Measurements from ENCODE around the gene EXD3. TPM values are rescaled to one million over a fixed set of nuclear protein-coding genes. Genes with fewer than 3 reads are reported as not detected.

The EXD3 gene
- total RNA-seq, 1 donor: 28.3 TPM

- DNase-seq (ENCODE audit: low read depth in 2 of 3, low spot score in 2 of 3): no peak
Observed at GRCh38 chr9:137311986-137312851, 110.7 kb downstream of the EXD3 start.

DNA sequence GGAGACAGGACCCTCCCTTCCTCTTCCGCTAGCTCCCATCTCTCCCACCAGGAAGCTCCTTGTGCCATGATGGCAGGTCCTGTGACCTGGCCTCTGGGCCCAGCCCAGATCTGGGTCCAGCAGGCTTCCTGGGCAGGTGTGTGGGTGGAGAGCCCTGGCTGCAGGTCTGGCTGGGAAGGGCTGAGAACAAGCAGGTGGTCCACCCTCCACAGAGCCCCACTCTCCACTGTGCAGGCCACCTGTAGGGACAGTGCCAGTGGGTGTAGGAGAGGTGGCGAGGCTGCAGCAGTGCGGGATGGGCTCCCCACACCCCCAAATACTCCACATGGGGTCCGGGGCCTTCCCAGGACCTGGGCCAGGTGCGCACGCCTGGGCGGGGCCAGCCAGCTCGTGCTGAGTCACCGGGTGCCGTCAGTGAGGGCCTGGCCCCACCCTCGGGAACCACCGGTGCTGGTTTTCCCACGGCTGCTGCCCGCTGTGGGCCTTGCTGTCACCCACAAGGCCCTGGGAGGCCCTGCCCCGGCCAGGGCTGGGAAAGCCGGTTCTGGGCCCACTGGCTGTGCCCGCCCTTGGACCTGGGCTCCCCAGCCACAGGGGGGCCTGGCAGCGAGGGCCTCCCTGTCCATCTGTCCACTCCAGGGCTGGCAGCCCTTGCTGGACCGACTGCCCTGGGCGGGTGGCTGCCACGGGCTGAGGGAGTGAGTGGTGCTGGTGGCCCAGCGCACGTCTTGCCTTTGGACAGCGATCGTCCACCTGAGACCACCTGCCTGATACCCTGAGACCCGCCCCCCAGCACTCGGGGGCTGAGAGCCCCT, 111.6 kb downstream of the EXD3 start:
- DNase-seq (ENCODE audit: low read depth in 2 of 3, low spot score in 2 of 3): no peak

DNA sequence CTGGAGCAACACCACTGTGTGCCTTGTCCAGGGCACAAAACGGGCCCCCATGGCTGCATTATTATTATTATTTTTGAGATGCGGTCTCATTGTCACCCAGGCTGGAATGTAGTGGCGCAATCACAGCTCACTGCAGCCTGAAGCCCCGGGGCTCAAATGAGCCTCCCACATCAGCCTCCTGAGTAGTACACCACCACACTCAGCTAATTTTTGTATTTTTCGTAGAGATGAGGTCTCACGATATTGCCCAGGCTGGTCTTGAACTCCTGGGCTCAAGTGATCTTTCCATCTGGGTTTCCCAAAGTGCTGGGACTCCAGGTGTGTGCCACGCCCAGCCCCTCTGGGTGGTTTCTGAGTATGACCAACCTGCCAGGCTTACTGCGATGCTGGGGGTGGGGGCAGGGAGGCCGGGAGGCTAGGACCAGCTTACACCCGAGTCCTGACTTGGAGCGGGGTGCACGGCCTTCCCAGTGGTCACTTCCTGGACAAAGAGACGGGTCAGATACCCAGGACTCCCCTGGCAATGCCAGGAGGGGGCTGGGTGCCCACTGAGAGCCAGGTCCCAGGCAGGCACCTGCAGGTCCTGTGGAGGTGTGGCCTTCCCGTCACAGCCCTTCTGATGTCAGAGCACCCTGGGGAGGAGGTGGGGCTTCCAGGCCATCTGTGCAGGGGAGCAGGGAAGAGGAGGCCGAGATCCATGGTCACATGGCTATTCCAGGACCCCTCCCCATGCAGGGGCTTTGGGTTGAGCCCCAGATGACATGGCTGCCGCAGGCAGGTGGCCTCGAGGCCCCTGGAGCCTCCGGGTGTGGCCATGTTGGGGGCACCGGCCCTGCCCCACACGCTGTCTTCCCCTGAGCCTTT, 112.5 kb downstream of the EXD3 start:
- DNase-seq (ENCODE audit: low read depth in 2 of 3, low spot score in 2 of 3): no peak

DNA sequence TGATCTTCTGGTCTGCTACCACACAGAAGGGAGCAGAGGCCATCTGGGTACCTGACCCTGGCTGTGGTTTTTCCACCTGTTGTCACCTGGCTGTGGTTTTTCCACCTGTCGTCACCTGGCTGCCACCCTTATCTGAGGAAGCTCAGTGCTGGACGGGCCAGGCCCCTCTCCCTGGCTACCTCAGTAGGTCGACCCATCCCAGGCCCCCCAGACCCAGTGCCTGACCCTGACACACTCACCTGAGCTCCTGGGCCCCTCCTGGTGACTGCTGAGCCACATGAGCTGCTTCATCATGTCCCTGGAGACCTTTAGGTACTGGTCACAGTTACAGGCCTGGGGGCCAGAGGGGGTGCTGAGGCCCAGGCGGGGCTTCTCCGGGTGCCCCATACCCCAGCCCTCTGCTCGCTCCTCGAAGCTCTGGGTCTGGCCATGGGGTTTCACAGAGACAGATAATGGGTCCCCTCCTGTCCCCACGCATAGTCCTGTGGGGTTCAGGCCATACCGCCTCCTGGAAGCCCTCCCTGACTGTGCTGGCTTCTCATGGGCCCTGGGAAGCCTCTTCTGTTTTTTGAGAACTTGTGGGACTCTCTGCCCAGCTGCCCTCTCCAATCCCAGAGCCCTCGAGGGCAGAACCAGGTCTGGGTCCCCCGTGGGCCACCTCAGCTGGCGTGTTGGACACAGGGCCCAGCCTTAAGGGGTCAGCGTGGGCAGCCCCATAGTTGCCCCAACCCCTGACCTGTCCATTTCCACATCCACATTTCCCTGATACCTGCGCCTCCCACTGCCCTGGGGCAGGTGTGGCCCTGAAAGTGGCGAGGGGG, 113.4 kb downstream of the EXD3 start:
- no peak for DNase-seq (ENCODE audit: low read depth in 2 of 3, low spot score in 2 of 3)

GRCh38 chr9:137308057-137308619, 114.8 kb downstream of the EXD3 start:
- no peak for DNase-seq (ENCODE audit: low read depth in 2 of 3, low spot score in 2 of 3)

- DNase-seq (ENCODE audit: low read depth in 2 of 3, low spot score in 2 of 3): peak in 1 of 3 donors; percentile 41
Observed at GRCh38 chr9:137307255-137308056, 115.5 kb downstream of the EXD3 start.

GRCh38 chr9:137306850-137307254, 116.1 kb downstream of the EXD3 start:
- DNase-seq (ENCODE audit: low read depth in 2 of 3, low spot score in 2 of 3): no peak

DNA sequence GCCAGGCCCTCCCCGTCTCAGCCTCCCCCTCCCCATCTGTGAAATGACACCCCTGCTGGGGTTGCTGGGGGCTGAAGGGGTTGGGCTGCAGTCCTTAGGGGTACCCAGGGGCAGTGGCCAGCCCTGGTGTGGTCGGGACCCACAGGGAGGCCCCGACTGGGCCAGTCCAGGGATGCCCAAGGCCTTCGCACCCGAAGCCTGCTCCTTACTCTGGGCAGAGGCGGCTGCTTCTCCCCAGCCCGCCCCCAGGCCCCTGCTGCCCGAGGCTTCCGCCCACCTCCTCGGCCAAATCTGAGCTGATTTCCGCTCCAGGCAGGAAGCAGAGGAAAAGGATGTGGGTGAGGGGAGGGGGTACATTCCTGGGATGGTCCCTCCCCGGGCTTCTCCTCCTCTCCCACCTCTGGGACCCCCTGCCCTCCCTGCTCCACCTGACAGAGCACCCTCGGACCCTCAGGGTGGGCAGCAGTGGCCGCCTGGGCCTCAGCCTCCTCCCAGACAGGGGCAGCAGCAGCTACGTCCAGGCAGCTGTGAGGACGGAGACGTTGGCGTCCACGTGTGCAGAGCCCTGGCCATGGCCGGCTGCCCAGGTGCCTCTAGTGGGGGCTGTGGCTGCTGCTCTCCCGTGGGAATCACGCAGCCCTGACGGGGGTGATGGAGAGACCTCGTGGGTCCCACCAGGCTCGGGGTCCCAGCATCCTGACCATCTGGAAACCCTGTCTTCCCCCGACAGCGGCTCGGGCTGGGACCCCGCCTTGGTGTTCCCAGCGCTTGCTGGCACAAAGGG, 116.7 kb downstream of the EXD3 start:
- no peak for DNase-seq (ENCODE audit: low read depth in 2 of 3, low spot score in 2 of 3)

DNA sequence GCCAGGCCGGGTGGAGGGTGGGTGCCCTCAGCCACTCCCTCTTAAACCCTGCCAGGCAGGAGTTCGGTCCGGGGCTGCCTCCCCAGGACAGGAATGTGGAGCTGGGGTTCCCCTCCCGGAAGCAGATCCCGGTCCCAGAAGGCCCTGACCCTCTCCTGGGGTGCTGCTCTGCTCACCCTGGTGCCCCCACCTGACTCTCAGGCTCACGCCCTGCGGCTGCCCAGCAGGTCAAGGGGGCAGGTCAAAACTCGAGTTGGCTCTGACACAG, 117.2 kb downstream of the EXD3 start:
- no peak for DNase-seq (ENCODE audit: low read depth in 2 of 3, low spot score in 2 of 3)

DNA sequence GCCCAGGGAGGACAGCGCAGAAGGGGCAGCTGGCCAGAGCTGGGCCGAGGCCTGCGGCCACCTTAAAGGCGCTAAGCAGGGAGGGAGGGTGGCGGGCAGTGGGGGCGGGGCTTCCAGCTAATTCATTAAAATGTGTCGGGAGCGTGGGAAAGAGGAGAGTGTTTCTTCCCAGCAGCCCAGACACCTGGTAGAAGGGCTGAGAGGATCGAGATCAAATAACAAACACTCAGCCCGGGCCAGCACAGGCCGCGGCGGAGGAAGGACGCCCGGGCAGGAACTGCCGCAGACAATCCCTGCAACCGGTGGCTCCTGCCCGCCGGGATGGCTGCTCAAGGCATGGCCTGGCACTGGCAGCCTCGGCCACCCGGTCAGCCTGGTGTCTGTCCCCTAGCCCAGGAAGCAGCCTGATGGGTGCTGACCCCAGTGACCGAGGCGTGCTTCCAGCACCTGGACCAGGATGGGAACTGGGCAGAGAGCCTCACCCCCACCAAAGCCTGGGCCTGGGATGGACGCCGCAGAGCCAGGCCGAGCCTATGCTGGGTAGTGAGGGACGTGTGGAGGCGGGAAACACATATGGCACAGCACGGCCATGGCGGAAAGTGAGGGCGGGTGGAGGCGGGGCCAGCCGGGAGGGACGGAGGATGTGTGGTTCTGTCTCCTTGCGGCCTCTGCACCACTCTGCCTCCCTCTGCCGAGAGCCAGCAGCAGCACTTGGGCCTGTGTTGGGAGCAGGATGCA, 117.7 kb downstream of the EXD3 start:
- DNase-seq (ENCODE audit: low read depth in 2 of 3, low spot score in 2 of 3): peak in 1 of 3 donors; percentile 75

- DNase-seq (ENCODE audit: low read depth in 2 of 3, low spot score in 2 of 3): peak in 1 of 3 donors; percentile 40
Observed at GRCh38 chr9:137304383-137305059, 118.4 kb downstream of the EXD3 start.

GRCh38 chr9:137303893-137304382, 119.0 kb downstream of the EXD3 start:
- DNase-seq (ENCODE audit: low read depth in 2 of 3, low spot score in 2 of 3): no peak

DNA sequence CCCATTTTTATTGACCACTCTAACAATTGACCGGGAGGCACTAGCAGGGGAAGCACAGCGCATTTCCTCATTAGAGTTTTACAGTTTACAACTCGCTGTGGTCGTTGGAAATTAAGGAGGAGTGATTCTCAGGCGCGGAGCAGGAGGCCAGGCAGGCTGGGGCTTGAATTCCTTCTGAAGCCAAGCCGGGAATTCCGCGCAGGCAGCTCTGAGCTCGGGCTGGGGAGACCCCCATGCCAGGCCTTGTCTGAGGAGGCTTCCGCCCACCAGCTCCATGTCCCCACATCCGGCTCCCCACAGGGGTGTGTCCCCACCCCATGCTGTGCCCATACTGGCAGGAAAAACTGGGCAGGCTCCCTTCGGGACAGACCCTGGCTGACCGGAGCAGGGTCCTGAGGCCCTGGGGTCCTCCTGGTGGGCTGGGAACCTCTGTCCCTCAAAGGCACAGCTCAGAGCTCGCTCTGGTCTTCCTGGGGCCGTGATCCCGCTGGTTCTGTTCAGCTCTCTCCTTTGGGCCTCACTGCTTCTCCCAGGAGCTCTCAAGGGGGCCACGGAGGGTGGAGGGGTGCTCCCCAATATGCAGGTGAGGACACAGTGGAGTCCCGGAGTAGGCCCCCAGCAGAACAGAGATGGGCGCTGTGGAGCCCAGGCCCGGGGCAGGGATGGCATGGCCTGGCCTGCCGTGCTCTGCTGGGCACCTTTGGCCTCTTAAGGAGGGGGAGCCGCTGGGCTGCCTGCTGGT, 119.6 kb downstream of the EXD3 start:
- DNase-seq (ENCODE audit: low read depth in 2 of 3, low spot score in 2 of 3): no peak

- DNase-seq (ENCODE audit: low read depth in 2 of 3, low spot score in 2 of 3): peak in 2 of 3 donors; percentile 68 to 87
Observed at GRCh38 chr9:137302449-137303150, 120.4 kb downstream of the EXD3 start.

DNA sequence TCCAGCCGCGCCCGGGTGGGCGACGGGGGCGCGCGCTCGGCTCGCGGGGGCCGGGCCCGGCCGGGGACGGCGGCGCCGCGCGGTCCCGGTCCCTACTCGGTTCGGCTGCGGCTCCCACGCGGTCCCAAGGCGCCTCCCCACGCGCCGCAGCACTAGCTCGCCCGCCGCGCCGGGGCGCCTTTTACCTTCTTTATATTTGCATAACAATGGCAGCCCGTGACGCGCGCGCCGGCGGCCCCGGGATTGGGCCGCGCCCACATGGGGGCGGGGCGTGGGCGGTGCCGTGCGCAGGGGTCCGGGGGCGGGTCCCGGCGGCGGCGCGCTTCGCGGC, 120.9 kb downstream of the EXD3 start, which contains the start of gene NRARP:
Gene NRARP (minus strand): TSS at position 154 of the 331 bp plus-strand sequence. CDS start 343 bp downstream, outside the sequence.
- DNase-seq (ENCODE audit: low read depth in 2 of 3, low spot score in 2 of 3): peak in 2 of 3 donors; percentile 86 to 88
